Fibroblast of skin of right biceps (primary cell): ENCODE data around the gene SCN1B.
"Not testable (repeated sequence)": the region's sequence is repeated elsewhere in the genome, so short reads cannot be mapped to it uniquely, and the experiment has no call there.

ENCODE experiments used
- DNase-seq: peaks from one replicate; pipeline ENCODE4 v3.0.0-alpha.2; 2013

SCN1B gene

DNA sequence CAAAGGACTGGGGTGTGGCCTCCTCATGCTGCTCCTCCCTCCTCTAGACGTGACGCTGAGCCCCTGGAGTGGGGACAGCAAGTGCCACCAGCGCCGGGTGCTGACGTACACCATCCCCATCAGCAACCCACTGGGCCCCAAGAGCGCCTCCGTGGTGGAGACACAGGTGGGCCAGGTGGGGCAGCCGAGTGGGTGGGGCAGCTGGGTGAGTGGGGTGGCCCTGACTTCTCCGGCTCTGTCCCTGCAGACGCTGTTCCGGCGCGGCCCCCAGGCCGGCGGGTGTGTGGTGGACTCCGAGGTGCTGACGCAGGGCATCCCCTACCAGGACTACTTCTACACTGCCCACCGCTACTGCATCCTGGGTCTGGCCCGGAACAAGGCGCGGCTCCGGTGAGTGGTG lies 11.1 kb upstream of the SCN1B start:
- DNase-seq = no peak

DNA sequence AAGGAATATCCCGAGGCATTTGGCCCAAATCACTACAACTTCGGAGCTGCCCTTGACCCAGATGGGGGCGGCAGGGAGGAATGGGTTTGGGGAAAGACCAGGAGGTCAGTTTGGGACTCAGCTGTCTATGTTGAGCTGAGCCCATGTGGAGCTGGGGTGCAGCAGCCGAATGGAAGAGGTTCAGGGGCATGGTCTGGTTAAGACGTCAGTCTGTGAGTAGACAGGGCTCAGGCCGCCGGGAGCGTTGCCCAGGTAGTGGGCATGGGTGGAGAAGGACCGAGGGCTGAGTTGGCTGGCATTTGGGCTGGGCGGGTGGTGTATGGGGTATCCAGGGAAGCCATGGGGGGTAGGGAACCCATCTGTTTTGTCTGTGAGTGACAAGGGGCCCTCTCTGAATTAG lies 9.3 kb upstream of the SCN1B start:
- no peak for DNase-seq

DNA sequence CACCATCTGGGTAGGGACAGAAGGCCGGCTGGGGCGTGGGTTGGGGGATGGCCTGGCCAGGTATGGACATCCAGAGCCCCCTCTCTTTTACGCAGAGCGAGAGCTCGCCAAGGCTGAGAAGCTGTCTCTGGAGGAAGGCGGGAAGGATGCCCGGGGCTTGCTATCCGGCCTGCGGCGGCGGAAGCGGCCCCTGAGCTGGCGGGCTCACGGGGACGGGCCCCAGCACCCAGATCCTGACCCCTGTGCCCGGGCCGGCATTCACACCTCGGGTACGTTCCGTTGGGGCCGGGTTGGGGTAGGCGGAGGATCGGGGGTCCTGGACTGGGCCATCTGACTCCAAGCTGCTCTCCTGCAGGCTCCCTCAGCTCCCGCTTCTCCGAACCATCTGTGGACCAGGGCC lies 8.7 kb upstream of the SCN1B start:
- DNase-seq = no peak

DNA sequence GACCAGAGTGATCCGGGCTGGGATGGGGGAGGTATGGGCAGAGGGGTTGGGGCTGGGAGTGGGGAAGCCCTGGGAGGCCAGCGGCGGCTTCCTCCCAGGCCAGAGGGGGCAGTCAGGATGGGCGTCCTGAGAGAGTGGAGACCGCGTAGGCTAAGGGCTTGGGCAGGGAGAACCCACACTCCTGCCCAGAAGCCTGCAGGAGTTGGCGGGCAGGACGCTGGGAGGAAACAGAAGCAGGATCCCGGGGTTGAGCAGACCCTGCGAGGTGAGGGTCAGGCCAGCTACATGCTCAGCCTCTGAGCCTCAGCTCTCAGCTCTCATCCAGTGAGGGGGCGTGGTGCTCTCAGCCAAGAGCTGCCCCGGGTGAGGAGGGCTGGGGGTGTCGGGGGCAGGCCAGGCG lies 7.8 kb upstream of the SCN1B start:
- DNase-seq = no peak

DNA sequence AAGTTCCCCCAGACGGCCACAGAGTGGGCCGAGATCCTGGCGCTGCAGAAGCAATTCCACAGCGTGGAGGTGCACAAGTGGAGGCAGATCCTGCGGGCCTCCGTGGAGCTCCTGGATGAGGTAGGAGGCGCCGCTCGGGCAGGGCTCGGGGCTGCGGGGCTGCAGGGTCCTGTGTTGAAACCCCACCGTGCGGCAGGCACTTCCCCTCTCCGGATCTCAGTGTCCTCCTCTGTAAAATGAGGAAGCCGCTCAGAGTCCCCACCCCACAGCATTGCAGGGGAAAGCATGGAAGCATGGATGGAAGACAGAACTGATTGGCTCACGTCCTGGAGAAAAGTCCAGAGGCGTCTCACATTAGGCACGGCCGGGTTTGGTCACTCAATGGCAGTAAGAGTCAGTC lies 6.8 kb upstream of the SCN1B start:
- no peak for DNase-seq

DNA sequence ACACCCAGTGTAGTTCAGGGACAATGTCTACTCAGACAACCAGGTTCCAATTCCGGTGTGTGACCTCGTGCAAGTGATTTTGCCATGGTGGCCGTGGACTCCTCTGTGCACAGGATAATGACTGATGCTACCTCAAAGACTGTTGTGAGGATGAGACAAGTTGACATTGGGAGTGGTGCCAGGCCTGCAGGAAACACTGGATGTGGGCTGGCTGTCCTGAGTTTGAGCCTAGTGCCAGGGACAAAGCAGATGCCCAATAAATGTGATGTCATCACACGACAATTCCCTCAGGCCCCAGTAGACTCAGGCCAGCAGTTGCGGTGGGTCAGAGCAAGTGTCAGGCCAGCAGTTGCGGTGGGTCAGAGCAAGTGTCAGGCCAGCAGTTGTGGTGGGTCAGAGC lies 6.2 kb upstream of the SCN1B start:
- no peak for DNase-seq

DNA sequence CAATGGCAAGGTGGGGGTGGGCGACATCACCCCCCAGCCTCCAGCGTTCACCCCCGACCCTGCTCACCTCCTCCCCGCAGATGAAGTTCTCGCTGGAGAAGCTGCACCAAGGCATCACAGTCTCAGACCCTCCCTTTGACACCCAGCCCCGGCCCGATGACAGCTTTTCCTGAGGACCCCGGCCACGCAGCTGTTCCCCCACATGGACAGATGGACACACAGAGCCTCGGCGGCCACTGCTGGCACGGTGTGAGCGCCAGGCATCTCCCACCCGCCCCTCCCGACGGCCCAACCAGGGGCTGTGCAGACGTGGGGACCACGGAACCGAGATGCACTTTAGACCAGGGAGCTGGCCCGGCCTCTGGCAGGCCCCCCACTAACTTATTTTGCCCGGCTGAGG lies 4.3 kb upstream of the SCN1B start:
- no peak for DNase-seq

DNA sequence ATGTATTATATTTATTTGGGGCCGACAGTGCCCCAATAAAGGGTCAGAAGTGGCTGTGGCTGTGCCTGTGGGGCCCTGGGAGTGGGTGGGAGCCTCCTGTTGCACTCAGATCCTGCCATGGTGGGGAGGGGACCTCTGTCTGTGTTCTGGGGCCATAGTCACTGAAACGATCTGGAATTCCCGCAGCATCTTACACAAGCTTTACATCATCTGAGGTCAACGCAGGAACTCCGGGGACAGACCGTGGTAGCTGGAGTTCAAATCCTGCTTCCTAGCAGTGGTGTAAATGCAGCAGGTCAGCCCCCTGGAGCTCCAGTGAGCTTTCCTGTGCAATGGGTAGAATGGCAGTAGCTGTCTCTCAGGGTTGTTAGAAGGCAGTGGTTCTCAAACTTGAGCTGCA lies 3.9 kb upstream of the SCN1B start:
- no peak for DNase-seq

DNA sequence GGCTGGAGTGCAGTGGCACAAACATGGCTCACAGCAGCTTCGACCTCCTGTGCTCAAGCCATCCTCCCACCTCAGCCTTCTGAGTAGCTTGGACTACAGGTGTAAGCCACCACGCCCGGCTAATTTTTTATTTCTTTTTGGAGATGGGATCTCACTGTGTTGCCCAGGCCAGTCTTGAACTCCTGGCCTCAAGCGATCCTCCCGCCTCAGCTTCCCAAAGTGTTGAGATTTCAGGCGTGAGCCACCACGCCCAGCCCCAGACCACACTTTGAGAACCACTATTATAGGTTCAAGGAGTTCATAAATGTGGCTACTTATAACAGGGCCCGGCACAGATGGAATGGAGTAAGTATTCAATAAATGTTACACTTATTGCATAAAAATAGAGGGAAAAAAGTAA lies 3.3 kb upstream of the SCN1B start:
- DNase-seq = no peak

DNA sequence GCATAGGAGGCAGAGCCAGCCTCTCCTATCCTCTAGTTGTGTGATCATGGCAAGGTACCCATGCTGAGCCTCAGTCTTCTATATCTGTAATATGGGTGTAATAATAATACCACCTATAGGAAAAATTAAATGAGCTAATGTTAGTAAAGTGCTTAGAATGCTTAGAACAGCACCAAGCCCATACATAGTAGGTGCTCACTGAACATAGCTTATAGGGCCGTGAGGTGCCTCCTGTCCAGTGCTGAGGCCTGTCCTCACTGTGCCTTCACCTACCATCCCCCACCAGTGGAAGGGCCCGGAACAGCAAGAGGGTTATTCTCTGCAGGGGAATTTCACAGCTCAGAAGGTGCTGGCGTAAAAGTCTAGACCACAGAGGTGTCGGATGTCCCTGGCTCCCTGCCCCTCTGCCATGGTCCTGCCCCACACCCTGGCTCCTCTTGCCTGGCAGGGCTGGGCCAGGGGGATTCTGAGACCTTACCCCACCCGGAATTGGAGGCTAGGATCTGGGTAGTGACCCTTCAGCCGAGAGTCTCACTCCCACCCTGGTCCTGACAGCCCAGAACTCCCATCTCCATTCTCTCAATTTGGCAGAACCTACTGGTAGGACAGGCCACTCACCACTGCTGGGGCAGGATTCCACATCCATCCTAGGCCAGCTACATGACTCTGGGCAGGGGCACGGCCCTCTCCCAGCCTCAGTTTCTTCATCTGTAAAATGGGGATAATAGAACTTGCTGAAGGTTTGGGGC lies 2.2 kb upstream of the SCN1B start:
- peak; percentile 20 for DNase-seq

DNA sequence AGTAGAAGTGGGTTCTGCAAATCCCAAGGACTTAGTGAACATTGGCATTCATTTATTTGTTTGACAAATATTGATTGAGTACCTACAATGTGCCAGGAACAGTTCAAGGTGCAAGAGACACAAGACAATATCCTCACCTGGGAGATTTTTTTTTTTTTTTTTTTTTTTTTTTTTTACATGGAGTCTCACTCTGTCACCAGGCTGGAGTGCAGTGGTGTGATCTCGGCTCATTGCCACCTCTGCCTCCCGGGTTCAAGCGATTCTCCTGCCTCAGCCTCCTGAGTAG lies 1.7 kb upstream of the SCN1B start:
- DNase-seq = not testable (repeated sequence)

DNA sequence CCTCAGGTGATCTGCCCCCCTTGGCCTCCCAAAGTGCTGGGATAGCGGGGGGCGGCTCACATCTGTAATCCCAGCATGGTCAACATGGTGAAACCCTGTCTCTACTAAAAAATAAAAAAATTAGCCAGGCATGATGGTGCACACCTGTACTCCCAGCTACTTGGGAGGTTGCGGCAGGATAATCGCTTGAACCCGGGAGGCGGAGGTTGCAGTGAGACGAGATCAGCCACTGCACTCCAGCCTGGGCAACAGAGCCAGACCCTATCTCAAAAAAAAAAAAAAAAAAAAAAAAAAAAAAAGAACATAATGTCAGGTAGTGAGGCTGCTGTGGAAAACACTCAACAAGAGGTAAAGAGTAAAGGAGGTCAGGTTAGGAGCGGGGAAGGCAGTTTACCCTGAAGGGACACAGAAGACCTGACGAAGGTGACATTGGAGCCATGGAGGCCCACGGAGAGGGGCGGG lies 964 bp upstream of the SCN1B start:
- DNase-seq = not testable (repeated sequence)

DNA sequence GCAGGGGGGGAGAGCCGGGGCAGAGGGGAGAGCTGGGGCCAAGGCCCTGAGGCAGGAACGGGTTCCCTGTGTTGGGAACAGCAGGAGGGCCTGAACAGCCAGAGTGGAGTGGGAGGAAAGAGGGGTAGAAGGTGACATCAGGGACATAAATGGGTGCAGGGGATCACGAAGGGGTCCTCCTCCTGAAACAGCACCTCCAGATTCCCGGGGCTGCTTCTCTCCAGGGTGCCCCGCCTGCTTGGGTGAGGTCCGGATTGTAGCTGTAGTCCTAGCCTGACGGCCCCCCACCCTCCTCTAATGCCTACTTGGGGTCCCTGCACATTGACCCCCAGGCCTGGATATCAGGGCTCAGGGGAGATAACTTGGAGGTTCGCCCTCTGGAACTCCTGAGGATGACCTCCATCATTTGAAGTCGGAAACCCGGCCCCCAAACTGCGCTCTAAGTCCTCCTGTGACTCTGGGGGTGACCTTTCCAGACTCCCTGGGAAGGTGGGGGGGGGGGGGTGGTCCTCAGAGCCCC lies 473 bp upstream of the SCN1B start:
- no peak for DNase-seq

DNA sequence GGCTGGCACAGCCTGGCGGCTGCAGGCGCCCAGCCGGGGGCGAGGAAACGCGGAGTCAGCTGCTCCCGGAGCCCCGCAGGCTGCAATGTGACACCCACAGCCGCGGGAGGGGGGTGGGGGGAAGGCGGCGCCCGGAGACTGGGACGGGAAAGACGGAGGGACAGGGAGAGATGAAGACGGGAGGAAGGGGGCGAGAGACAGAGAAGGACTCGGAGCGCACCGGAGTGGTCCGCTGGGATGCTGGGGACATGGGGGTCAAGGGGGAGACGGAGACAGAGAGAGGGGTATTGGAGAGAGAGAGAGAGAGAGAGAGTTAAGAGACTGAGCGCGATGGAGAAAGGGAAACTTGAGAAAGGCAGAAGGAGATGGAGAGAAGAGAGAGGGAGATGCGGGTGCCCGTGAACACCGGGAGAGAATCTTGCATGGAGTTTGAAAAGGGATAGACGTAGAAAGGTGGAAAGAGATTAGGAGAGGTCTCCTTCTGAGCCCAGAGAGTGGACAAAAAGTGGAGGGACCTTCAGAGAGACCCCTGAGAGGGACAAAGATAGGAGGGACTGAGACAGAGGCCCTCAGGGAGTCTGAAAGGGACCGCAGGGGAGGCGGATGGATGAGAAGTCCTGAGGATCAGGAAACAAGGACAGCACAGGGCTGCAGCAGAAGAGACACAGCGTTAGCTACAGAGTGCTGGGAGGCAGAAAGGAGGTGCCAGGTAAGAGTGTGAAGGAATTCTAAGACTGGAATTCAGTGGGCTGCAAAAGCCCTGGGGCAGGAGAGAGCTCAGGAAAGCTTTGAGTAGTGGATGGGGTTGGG lies 1.0 kb downstream of the SCN1B start:
- peak; percentile 46 for DNase-seq

DNA sequence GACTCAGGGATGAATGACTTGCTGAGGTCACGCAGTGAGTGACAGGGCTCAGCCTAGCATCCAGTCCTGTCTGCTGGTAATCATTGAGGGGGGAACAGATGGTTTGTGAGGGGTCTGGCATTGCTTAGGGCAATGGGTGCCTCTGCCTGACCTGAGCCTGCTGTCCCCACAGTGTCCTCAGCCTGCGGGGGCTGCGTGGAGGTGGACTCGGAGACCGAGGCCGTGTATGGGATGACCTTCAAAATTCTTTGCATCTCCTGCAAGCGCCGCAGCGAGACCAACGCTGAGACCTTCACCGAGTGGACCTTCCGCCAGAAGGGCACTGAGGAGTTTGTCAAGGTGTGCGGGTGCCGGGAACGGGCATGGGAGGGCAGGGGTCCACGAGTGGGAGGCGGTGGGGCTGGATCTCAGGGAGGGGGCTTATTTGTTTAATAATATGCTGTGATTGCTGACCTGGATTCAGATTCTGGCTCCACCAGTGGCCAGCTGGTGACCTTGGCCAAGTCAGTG lies 2.1 kb downstream of the SCN1B start:
- no peak for DNase-seq

DNA sequence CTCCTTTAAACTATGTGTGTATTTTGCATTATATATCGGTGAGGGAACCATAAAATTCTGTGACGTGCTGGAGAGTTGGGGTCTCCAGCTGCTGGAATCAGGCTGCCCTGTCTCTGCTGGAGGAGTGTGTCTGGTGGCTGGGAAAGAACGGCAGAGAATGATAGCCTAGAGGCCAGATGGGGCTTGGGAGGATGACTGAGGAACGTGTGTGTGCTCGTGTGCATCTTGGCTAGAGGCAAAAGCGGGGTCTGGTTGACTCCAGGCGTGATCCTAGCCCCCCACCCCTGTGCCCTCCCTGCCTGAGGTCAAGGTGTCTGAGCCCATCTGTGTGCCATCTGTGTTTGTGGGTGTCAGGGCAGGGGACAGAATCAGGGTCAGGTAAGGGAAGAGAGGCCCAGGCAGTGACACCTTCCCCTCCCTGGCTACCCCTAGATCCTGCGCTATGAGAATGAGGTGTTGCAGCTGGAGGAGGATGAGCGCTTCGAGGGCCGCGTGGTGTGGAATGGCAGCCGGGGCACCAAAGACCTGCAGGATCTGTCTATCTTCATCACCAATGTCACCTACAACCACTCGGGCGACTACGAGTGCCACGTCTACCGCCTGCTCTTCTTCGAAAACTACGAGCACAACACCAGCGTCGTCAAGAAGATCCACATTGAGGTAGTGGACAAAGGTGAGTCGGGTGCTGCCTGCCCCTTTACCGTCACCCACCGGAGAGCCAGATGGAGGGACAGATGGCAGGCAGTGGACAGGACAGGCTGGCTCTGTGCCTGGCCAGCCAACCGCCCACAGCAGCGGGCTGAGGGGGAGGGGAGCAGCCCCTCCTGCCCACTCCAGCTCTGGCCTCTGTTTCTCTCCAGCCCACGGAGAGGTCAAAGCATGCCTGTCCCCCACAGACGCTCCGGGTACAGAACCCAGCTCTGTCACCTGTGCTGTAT lies 3.1 kb downstream of the SCN1B start:
- DNase-seq = no peak

DNA sequence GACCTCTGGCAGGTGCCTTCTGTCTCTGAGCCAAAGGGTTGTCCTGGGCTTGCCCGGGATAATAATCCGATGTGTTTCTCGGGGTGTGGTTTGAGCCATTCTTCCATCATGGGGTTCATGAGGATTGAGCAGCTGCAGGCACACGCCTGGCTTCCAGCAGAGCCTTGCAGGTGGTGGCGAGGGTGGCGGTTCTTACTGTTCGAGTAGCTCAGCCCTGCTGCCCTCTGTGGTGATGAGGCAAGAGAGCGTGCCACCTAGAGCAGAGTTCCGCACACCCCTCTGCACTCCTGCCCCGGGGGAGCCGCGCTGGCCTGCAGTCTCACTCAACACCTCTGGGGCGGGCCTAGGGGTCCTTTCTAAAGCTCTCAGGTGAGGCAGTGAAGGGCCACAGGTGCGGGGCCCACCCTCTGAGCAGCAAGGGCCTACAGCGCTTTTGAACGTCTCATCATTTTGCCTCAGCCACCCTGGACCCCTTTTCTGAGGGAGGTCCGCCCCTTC lies 3.8 kb downstream of the SCN1B start:
- DNase-seq = no peak

DNA sequence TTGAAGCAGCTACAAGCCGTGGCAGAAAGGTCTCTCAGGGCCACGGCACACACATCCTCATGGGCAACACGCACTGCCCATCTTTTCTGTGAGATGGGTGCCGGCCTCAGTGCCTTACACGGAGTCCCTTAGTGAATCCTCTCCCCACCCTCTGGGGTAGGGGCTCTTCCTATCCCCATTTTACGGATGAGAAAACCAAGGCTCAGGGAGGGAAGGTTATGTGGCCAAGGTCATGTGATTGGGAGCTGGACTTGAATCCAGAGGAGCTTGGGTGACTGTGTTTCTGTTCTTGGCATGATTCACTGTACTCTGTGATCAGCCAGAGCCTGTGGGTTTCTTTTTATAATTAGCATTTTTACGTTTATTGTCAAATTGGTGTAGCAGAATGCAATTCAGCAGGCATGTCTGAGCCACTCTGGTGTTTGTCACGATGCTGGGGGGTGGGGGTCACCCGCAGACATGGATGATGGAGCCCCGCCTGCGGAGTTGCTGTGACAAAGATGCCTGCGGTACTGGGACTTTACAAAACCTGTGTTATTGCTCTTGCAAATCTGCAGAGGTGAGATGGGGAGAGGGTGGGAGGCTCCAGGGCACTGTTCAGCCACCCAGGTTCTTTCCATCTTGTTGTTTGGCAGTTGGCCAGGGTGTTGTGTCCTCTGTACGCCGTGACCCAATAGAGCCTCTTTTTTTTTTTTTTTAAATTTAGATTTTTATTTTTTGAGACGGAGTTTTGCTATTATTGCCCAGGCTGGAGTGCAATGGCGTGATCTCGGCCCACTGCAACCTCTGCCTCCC lies 4.5 kb downstream of the SCN1B start:
- DNase-seq = no peak

DNA sequence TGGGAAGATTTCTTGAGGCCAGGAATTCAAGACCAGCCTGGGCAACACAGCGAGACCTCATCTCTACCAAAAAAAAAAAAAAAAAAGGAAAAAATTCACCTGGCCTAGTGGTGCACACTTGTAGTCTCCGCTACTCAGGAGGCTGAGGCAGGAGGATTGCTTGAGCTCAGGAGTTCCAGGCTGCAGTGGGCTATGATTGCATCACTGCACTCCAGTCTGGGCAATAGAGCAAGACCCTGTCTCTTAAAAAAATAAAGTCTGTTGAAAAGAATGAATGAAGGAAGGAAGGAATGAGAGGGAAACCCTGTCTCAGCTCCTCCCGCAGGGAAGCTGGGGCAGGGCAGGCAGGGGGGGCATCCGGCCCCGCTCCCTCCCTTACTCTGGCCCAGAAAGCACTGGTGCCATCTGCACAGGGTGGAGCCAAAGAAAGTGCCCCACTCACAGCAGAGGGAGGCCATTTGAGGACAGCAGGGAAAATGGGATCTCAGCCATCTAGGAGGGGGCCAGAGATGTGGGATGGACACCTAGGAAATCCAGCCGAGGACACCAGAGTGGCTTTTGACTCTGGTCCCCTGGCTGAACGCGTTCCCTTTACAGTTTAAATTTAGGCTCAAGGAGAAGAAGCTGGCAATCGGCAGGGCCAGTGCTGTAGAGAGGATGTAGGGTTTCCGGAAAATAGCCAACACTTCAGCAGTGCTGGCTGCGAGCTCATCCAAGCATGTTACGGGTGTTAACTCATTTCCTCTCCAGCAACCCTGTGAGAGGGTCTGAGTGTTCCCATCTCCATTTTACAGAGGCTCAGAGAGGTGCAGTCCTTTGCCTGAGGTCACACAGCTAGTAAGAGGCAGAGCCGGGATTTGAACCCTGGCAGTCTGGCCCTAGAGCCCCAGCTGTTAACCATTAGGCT lies 7.7 kb downstream of the SCN1B start:
- peak; percentile 18 for DNase-seq

DNA sequence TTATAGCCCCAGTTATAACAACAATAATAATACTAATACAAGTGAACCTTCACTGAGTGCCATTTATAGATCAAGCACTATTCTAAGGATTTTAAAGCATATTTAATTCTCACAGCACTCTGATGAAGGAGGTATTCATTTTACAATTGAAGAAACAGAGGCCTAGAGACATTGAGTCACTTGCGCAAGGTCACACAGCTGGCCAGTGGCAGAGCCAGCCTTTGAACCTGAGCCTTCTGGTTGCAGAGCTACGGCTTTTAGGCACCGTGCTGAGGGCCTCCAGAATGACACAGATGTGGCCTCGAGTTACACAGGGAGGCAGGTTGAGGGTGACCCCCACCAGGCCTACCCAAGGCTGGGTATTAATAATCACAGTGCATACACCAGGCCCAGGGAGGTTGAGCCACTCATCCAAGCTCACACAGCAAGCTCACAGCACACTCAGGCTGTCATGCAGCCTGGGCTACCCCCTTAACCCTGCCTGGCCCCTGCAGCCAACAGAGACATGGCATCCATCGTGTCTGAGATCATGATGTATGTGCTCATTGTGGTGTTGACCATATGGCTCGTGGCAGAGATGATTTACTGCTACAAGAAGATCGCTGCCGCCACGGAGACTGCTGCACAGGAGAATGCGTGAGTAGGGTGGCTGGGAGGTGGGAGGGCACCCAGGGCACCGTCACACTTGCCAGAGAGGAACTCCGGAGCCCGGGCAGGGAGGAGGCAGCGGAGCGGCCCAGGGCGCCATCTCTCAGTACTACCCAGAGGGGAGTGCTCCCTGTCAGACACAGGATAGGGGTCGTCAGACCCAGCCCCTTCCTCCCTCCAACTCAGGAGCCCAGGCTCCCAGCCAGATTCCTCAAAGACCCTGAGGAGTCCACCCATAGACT lies 8.6 kb downstream of the SCN1B start:
- DNase-seq = peak; percentile 37
